WTC11 (cell line): ENCODE results near the gene ATCAY. TPM values are rescaled to one million over a fixed set of nuclear protein-coding genes. Genes with fewer than 3 reads are reported as not detected.

Experiments
- ATAC-seq: fragments of 200-7000 bp; cut with Tn5 transposase; 2 replicates; pipeline ENCODE4 v1.10.0; 2021; ENCODE audit warnings: mild to moderate bottlenecking, moderate library complexity
- CTCF ChIA-PET: fragments of 300-600 bp; sonication (Branson Sonifier 250); formaldehyde crosslinking; loops from one replicate; lab custom pipeline; 2021; ENCODE audit warnings: antibody characterized with exemption; lab: Charles Lee
- POLR2A ChIA-PET: fragments of 350-600 bp; sonication (Branson Sonifier 250); formaldehyde crosslinking; loops from one replicate; lab custom pipeline; 2021; ENCODE audit warnings: antibody characterized with exemption; lab: Charles Lee
- DNase-seq: peaks from one replicate; pipeline ENCODE4 v3.0.0; 2021; ENCODE audit warnings: low spot score
- H3K27ac Mint-ChIP-seq: 2 replicates; pipeline ENCODE4 v1.8.0; 2021; ENCODE audit warnings: mixed read lengths
- H3K27me3 Mint-ChIP-seq: 2 replicates; pipeline ENCODE4 v1.8.0; 2021; ENCODE audit warnings: low read depth, mild to moderate bottlenecking, moderate library complexity, mixed read lengths
- H3K36me3 Mint-ChIP-seq: 2 replicates; pipeline ENCODE4 v1.8.0; 2021; ENCODE audit warnings: mixed read lengths
- H3K4me1 Mint-ChIP-seq: 2 replicates; pipeline ENCODE4 v1.8.0; 2022; ENCODE audit warnings: mixed read lengths
- H3K4me3 Mint-ChIP-seq: 2 replicates; pipeline ENCODE4 v1.8.0; 2021; ENCODE audit warnings: mild to moderate bottlenecking, moderate library complexity, mixed read lengths
- H3K9me3 Mint-ChIP-seq: 2 replicates; pipeline ENCODE4 v1.8.0; 2021; ENCODE audit warnings: mixed read lengths
- FOXJ3 ChIP-seq: sonication (generic); formaldehyde crosslinking; IDR thresholded peaks from 2 replicates; pipeline ENCODE4 v1.9.0; 2021; ENCODE audit warnings: missing genetic modification reagents, mild to moderate bottlenecking, borderline replicate concordance
- GRHL2 ChIP-seq: fragments of 250-450 bp; sonication (Bioruptor Pico); IDR thresholded peaks from 2 replicates; pipeline ENCODE4 v1.8.0; 2022; ENCODE audit warnings: mild to moderate bottlenecking, moderate library complexity; ENCODE audit not compliant: insufficient replicate concordance, severe bottlenecking
- JUN ChIP-seq: sonication (generic); formaldehyde crosslinking; IDR thresholded peaks from 2 replicates; pipeline ENCODE4 v1.8.0; 2023; ENCODE audit warnings: mild to moderate bottlenecking, missing genetic modification reagents
- RORB ChIP-seq: fragments of 250-450 bp; sonication (Bioruptor Pico); IDR thresholded peaks from 2 replicates; pipeline ENCODE4 v1.9.0; 2021; ENCODE audit warnings: mild to moderate bottlenecking
- SMAD3 ChIP-seq: sonication (generic); formaldehyde crosslinking; IDR thresholded peaks from 2 replicates; pipeline ENCODE4 v1.8.0; 2022; ENCODE audit warnings: missing genetic modification reagents, mild to moderate bottlenecking, borderline replicate concordance
- SMAD4 ChIP-seq: sonication (generic); formaldehyde crosslinking; IDR thresholded peaks from 2 replicates; pipeline ENCODE4 v1.8.0; 2022; ENCODE audit warnings: mild to moderate bottlenecking, missing genetic modification reagents
- TCF7 ChIP-seq: sonication (generic); formaldehyde crosslinking; IDR thresholded peaks from 2 replicates; pipeline ENCODE4 v1.8.0; 2022; ENCODE audit warnings: mild to moderate bottlenecking, low read depth, missing genetic modification reagents, moderate library complexity
- TEAD4 ChIP-seq: sonication (generic); formaldehyde crosslinking; IDR thresholded peaks from 2 replicates; pipeline ENCODE4 v1.8.0; 2022; ENCODE audit warnings: mild to moderate bottlenecking, missing genetic modification reagents
- ZNF671 ChIP-seq: fragments of 250-450 bp; sonication (Bioruptor Pico); IDR thresholded peaks from 2 replicates; pipeline ENCODE4 v1.8.0; 2021; ENCODE audit warnings: mild to moderate bottlenecking
- total RNA-seq: library from RNA; stranded (reverse); gene quantifications from 3 replicates; pipeline ENCODE4 v1.2.3, GENCODE V29; 2021
- TF ChIP-seq, protein P1 (sequence below): fragments of 250-450 bp; sonication (Bioruptor Pico); IDR thresholded peaks from 2 replicates; pipeline ENCODE4 v1.9.0; 2021; ENCODE audit warnings: mild to moderate bottlenecking
- TF ChIP-seq, protein P2 (sequence below): sonication (generic); formaldehyde crosslinking; IDR thresholded peaks from 2 replicates; pipeline ENCODE4 v1.8.0; 2023; ENCODE audit warnings: missing genetic modification reagents, mild to moderate bottlenecking, borderline replicate concordance
- TF ChIP-seq, protein P3 (sequence below): sonication (generic); formaldehyde crosslinking; IDR thresholded peaks from 2 replicates; pipeline ENCODE4 v1.8.1; 2023; ENCODE audit warnings: mild to moderate bottlenecking, missing genetic modification reagents
- TF ChIP-seq, protein P4 (sequence below): sonication (generic); formaldehyde crosslinking; IDR thresholded peaks from 2 replicates; pipeline ENCODE4 v1.8.1; 2022; ENCODE audit warnings: low read depth, mild to moderate bottlenecking, moderate library complexity, missing genetic modification reagents, borderline replicate concordance

Gene ATCAY
- total RNA-seq, 1 experiment from 2014 or later: 23.5 TPM

DNA sequence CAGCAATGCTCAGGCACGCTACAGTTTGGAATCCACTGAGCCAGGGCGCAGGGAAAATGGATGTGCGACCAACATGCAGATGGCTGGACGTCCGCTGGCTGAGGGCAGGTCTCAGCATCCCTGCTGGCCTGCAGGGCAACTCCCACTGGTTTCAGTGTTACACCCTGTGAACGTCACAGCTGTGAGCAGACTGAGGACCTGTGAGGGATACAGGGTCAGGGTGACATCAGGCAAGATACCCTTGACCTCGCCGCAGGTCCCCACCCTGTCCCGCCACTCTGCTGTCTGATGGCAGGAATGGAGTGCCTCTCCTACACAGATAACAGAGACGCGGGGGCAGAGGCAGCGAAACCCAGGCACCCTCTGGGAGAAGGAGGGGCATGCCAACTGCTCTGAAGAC is 30.7 kb upstream of the ATCAY start:
- ATAC-seq: no peak
- Mint-ChIP-seq H3K9me3 (peaks cover 35% of the 10 kb centered on the region), H3K36me3 (peaks cover 38% of the 10 kb centered on the region), H3K27ac (no peak overlapping the region), H3K4me1 (no peaks in the 10 kb centered on the region), H3K4me3 (no peak overlapping the region), H3K27me3 (peaks cover 11% of the 10 kb centered on the region)
- ChIA-PET CTCF (interaction anchor here (0.8 to 3.4 kb wide), 14 partner anchors 9 to 87 kb away, joined by 3 to 18 read pairs (median 6); partner anchors contain the start of genes ATCAY, MRPL54 and NMRK2), POLR2A (interaction anchor here (0.7 kb wide), 1 partner anchor 119 kb away, joined by 4 read pairs; no protein-coding TSS in a partner anchor)
- no peak for DNase-seq
- TF ChIP-seq JUN (no peak), SMAD3 (CRISPR knock-in tag) (no peak), RORB (CRISPR knock-in tag) (no peak)
- TF ChIP-seq, protein P1, sequence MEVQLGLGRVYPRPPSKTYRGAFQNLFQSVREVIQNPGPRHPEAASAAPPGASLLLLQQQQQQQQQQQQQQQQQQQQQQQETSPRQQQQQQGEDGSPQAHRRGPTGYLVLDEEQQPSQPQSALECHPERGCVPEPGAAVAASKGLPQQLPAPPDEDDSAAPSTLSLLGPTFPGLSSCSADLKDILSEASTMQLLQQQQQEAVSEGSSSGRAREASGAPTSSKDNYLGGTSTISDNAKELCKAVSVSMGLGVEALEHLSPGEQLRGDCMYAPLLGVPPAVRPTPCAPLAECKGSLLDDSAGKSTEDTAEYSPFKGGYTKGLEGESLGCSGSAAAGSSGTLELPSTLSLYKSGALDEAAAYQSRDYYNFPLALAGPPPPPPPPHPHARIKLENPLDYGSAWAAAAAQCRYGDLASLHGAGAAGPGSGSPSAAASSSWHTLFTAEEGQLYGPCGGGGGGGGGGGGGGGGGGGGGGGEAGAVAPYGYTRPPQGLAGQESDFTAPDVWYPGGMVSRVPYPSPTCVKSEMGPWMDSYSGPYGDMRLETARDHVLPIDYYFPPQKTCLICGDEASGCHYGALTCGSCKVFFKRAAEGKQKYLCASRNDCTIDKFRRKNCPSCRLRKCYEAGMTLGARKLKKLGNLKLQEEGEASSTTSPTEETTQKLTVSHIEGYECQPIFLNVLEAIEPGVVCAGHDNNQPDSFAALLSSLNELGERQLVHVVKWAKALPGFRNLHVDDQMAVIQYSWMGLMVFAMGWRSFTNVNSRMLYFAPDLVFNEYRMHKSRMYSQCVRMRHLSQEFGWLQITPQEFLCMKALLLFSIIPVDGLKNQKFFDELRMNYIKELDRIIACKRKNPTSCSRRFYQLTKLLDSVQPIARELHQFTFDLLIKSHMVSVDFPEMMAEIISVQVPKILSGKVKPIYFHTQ (CRISPR knock-in tag): no peak
- TF ChIP-seq, protein P2, sequence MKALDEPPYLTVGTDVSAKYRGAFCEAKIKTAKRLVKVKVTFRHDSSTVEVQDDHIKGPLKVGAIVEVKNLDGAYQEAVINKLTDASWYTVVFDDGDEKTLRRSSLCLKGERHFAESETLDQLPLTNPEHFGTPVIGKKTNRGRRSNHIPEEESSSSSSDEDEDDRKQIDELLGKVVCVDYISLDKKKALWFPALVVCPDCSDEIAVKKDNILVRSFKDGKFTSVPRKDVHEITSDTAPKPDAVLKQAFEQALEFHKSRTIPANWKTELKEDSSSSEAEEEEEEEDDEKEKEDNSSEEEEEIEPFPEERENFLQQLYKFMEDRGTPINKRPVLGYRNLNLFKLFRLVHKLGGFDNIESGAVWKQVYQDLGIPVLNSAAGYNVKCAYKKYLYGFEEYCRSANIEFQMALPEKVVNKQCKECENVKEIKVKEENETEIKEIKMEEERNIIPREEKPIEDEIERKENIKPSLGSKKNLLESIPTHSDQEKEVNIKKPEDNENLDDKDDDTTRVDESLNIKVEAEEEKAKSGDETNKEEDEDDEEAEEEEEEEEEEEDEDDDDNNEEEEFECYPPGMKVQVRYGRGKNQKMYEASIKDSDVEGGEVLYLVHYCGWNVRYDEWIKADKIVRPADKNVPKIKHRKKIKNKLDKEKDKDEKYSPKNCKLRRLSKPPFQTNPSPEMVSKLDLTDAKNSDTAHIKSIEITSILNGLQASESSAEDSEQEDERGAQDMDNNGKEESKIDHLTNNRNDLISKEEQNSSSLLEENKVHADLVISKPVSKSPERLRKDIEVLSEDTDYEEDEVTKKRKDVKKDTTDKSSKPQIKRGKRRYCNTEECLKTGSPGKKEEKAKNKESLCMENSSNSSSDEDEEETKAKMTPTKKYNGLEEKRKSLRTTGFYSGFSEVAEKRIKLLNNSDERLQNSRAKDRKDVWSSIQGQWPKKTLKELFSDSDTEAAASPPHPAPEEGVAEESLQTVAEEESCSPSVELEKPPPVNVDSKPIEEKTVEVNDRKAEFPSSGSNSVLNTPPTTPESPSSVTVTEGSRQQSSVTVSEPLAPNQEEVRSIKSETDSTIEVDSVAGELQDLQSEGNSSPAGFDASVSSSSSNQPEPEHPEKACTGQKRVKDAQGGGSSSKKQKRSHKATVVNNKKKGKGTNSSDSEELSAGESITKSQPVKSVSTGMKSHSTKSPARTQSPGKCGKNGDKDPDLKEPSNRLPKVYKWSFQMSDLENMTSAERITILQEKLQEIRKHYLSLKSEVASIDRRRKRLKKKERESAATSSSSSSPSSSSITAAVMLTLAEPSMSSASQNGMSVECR (CRISPR knock-in tag): no peak

DNA sequence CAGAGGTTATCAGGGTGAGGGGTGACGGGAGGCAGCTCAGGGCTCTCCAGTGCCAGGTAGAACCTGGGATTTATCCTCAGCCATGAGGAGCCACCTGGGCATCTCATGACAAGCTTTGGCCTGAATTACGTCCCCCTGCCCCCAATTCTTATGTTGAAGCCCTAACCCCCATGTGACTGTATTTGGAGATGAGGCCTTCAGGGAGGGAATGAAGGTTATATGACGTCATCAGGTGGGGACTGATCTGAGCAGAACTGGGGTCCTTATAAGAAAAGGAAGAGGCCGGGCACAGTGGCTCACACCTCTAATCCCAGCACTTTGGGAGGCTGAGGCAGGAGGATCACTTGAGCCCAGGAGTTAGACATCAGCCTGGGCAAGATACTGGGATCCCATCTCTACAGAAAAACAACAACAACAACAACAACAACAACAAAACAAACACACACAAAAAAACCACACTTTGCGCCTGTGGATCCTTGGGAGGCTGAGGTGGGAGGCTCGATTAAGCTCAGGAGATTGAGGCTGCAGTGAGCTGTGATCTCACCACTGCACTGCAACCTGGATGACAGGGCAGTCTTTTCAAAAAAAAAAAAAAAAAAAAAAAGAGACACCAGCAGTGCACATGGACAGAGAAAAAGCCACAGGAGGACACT is 30.0 kb upstream of the ATCAY start:
- Mint-ChIP-seq H3K27me3 (peaks cover 11% of the 10 kb centered on the region), H3K4me1 (no peaks in the 10 kb centered on the region), H3K4me3 (no peak overlapping the region), H3K9me3 (peaks cover 35% of the 10 kb centered on the region), H3K27ac (no peak overlapping the region), H3K36me3 (peaks cover 39% of the 10 kb centered on the region)
- no peak for TF ChIP-seq ZNF671 (CRISPR knock-in tag)
- TF ChIP-seq SMAD4 (CRISPR knock-in tag): no peak
- TF ChIP-seq FOXJ3 (CRISPR knock-in tag): no peak
- TF ChIP-seq GRHL2 (CRISPR knock-in tag): no peak
- TF ChIP-seq, protein P3, sequence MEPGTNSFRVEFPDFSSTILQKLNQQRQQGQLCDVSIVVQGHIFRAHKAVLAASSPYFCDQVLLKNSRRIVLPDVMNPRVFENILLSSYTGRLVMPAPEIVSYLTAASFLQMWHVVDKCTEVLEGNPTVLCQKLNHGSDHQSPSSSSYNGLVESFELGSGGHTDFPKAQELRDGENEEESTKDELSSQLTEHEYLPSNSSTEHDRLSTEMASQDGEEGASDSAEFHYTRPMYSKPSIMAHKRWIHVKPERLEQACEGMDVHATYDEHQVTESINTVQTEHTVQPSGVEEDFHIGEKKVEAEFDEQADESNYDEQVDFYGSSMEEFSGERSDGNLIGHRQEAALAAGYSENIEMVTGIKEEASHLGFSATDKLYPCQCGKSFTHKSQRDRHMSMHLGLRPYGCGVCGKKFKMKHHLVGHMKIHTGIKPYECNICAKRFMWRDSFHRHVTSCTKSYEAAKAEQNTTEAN (CRISPR knock-in tag): no peak
- TF ChIP-seq, protein P4, sequence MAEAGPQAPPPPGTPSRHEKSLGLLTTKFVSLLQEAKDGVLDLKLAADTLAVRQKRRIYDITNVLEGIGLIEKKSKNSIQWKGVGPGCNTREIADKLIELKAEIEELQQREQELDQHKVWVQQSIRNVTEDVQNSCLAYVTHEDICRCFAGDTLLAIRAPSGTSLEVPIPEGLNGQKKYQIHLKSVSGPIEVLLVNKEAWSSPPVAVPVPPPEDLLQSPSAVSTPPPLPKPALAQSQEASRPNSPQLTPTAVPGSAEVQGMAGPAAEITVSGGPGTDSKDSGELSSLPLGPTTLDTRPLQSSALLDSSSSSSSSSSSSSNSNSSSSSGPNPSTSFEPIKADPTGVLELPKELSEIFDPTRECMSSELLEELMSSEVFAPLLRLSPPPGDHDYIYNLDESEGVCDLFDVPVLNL (CRISPR knock-in tag): no peak
- TF ChIP-seq TEAD4: no peak
- TF ChIP-seq TCF7 (CRISPR knock-in tag): no peak
- ChIA-PET CTCF (interaction anchor here (3.4 kb wide), 1 partner anchor 88 kb away, joined by 18 read pairs; the partner anchor contains the start of gene MRPL54), POLR2A (no interaction called here)
- no peak for DNase-seq
- ATAC-seq: no peak
